ENCODE data around the gene TMEM181. TPM values are rescaled to one million over a fixed set of nuclear protein-coding genes. Genes with fewer than 3 reads are reported as not detected.

Gene TMEM181
- total RNA-seq, 1 donor from 2014 or later, result 18.4 TPM

DNA sequence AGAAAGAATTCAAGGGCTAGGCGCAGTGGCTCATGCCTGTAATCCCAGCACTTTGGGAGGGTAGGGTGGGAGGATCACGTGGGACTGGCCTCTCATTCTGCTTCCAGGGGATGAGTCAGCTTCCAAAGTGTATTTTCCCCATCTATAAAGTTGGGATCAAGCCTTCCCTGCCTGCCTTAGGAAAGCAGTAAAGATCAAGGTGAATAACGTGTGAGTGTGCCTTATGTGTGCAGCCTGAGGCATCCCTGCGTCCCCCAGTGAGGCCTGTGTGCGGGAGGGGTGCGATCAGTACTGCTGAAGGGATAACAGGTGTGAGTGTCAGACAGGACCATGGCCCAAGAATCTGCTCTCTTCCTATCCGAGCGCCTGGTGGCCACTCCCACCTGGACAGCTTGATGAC is 26.8 kb downstream of the TMEM181 start:
- intact Hi-C loops (cut with DNase I), result no loop called here
- Histone ChIP-seq H3K27ac (no peak overlapping the region), H3K9me3 (no peaks in the 10 kb centered on the region), H3K27me3 (no peaks in the 10 kb centered on the region), H3K4me1 (no peaks in the 10 kb centered on the region), H3K4me3 (no peak overlapping the region), H3K36me3 (peaks cover 0 to 50% of the 10 kb centered on the region in 2 donors)
- DNase-seq (ENCODE audit: extremely low spot score in 2 of 2), result no peak
- TF ChIP-seq POLR2AphosphoS5 (IDR thresholded peaks at IDR 0.05; ENCODE audit: insufficient read depth in 1 of 2, low read depth in 1 of 2) (no peak), POLR2A (IDR thresholded peaks at IDR 0.05) (no peak)
- TF ChIP-seq, protein P1, sequence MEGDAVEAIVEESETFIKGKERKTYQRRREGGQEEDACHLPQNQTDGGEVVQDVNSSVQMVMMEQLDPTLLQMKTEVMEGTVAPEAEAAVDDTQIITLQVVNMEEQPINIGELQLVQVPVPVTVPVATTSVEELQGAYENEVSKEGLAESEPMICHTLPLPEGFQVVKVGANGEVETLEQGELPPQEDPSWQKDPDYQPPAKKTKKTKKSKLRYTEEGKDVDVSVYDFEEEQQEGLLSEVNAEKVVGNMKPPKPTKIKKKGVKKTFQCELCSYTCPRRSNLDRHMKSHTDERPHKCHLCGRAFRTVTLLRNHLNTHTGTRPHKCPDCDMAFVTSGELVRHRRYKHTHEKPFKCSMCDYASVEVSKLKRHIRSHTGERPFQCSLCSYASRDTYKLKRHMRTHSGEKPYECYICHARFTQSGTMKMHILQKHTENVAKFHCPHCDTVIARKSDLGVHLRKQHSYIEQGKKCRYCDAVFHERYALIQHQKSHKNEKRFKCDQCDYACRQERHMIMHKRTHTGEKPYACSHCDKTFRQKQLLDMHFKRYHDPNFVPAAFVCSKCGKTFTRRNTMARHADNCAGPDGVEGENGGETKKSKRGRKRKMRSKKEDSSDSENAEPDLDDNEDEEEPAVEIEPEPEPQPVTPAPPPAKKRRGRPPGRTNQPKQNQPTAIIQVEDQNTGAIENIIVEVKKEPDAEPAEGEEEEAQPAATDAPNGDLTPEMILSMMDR (IDR thresholded peaks at IDR 0.05), result no peak

- no peak overlapping the region for H3K27ac ChIP-seq
- H3K4me1 ChIP-seq, result no peaks in the 10 kb centered on the region
- H3K36me3 ChIP-seq, result peaks cover 0 to 67% of the 10 kb centered on the region in 2 donors
- no peak overlapping the region for H3K4me3 ChIP-seq
- H3K27me3 ChIP-seq, result no peaks in the 10 kb centered on the region
- TF ChIP-seq POLR2AphosphoS5 (IDR thresholded peaks at IDR 0.05; ENCODE audit: insufficient read depth in 1 of 2, low read depth in 1 of 2) (no peak), POLR2A (IDR thresholded peaks at IDR 0.05) (no peak)
- TF ChIP-seq, protein P1 (IDR thresholded peaks at IDR 0.05), result no peak
- H3K9me3 ChIP-seq, result no peaks in the 10 kb centered on the region
- intact Hi-C loops (cut with DNase I), result no loop called here
- no peak for DNase-seq (ENCODE audit: extremely low spot score in 2 of 2)
Measured at GRCh38 chr6:158589366-158589765, 29.5 kb downstream of the TMEM181 start.

- Histone ChIP-seq H3K27ac (no peak overlapping the region), H3K4me1 (no peaks in the 10 kb centered on the region), H3K27me3 (no peaks in the 10 kb centered on the region), H3K36me3 (peaks cover 0 to 65% of the 10 kb centered on the region in 2 donors), H3K9me3 (no peaks in the 10 kb centered on the region), H3K4me3 (no peak overlapping the region)
- intact Hi-C loops (cut with DNase I), result no loop called here
- TF ChIP-seq POLR2A (IDR thresholded peaks at IDR 0.05) (no peak), POLR2AphosphoS5 (IDR thresholded peaks at IDR 0.05; ENCODE audit: insufficient read depth in 1 of 2, low read depth in 1 of 2) (no peak)
- TF ChIP-seq, protein P1 (IDR thresholded peaks at IDR 0.05), result no peak
- no peak for DNase-seq (ENCODE audit: extremely low spot score in 2 of 2)
Measured at GRCh38 chr6:158591134-158591809, 31.4 kb downstream of the TMEM181 start.

GRCh38 chr6:158591810-158592209 is 31.9 kb downstream of the TMEM181 start:
- no peak overlapping the region for H3K27ac ChIP-seq
- H3K4me1 ChIP-seq, result no peaks in the 10 kb centered on the region
- peaks cover 0 to 60% of the 10 kb centered on the region in 2 donors for H3K36me3 ChIP-seq
- H3K9me3 ChIP-seq, result no peaks in the 10 kb centered on the region
- intact Hi-C loops (cut with DNase I), result no loop called here
- TF ChIP-seq, protein P1 (IDR thresholded peaks at IDR 0.05), result no peak
- TF ChIP-seq POLR2AphosphoS5 (IDR thresholded peaks at IDR 0.05; ENCODE audit: insufficient read depth in 1 of 2, low read depth in 1 of 2), result no peak
- no peak for TF ChIP-seq POLR2A (IDR thresholded peaks at IDR 0.05)
- H3K27me3 ChIP-seq, result no peaks in the 10 kb centered on the region
- H3K4me3 ChIP-seq, result no peak overlapping the region
- no peak for DNase-seq (ENCODE audit: extremely low spot score in 2 of 2)

DNA sequence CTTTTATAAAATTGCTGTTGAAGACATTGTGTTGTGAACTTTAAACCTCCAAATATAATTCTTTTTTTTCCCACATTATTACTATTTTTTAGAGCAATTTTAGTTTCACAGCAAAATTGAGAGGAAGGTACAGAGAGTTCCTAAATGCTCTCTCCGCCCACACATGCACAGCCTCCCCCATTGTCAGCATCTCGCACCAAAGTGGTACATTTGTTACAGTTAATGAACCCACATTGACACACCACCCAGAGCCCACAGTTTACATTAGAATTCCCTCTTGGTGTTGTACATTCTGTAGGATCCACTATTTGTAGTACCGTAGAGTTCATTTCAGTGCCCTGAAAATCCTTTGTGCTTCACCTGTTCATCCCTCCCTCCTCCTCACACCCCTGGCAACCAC is 33.8 kb downstream of the TMEM181 start:
- DNase-seq (ENCODE audit: extremely low spot score in 2 of 2), result no peak
- no peak overlapping the region for H3K4me3 ChIP-seq
- no peak for TF ChIP-seq POLR2A (IDR thresholded peaks at IDR 0.05)
- no peak for TF ChIP-seq POLR2AphosphoS5 (IDR thresholded peaks at IDR 0.05; ENCODE audit: insufficient read depth in 1 of 2, low read depth in 1 of 2)
- TF ChIP-seq, protein P1 (IDR thresholded peaks at IDR 0.05), result no peak
- no peaks in the 10 kb centered on the region for H3K4me1 ChIP-seq
- peaks cover 0 to 45% of the 10 kb centered on the region in 2 donors for H3K36me3 ChIP-seq
- no peaks in the 10 kb centered on the region for H3K9me3 ChIP-seq
- H3K27ac ChIP-seq, result no peak overlapping the region
- intact Hi-C loops (cut with DNase I), result no loop called here
- H3K27me3 ChIP-seq, result no peaks in the 10 kb centered on the region

Measured in vagina (tissue), 2 donors.